SK-N-MC (cell line): ENCODE data around the gene ASB14.

Source experiments
- EZH2 ChIP-seq: fragments of 200-600 bp; sonication (generic); IDR thresholded peaks from one replicate; pipeline ENCODE4 v1.6.1; 2017; ENCODE audit warnings: antibody characterized with exemption
- POLR2AphosphoS5 ChIP-seq: IDR thresholded peaks from 2 replicates; pipeline ENCODE4 v1.6.1; 2012; ENCODE audit warnings: mild to moderate bottlenecking, low read depth, low read length, borderline replicate concordance

- no peak for TF ChIP-seq EZH2
- TF ChIP-seq POLR2AphosphoS5 = no peak
Measured at GRCh38 chr3:57268416-57268815, 24.1 kb downstream of the ASB14 start.
